ENCODE results near the gene RABIF. TPM values are rescaled to one million over a fixed set of nuclear protein-coding genes. Genes with fewer than 3 reads are reported as not detected.

The RABIF gene
- total RNA-seq, 4 donors from 2014 or later = 2.9 to 4.5 (median 3.2) TPM

- H3K9me3 ChIP-seq = no peaks in the 10 kb centered on the region
- WGBS, 2 donors = 76 to 82% methylated on average over 4 of the region's 4 CpGs
- H3K27me3 ChIP-seq = no peaks in the 10 kb centered on the region
- no peak overlapping the region for H3K27ac ChIP-seq
- peaks cover 0 to 18% (median 2%) of the 10 kb centered on the region in 4 donors for H3K4me1 ChIP-seq
- TF ChIP-seq POLR2A (IDR thresholded peaks at IDR 0.05) (no peak), CTCF (IDR thresholded peaks at IDR 0.05) (no peak), EP300 (IDR thresholded peaks at IDR 0.05) (no peak)
- H3K4me3 ChIP-seq = no peak overlapping the region
- DNase-seq (ENCODE audit: low spot score in 2 of 2) = no peak
- H3K36me3 ChIP-seq = peaks cover 0 to 43% (median 3%) of the 10 kb centered on the region in 3 donors
These were observed 1.4 kb upstream of the RABIF start for GRCh38 chr1:202890392-202890791.

GRCh38 chr1:202888221-202888530 lies 773 bp downstream of the RABIF start:
- H3K4me1 ChIP-seq = peaks cover 0 to 18% (median 2%) of the 10 kb centered on the region in 4 donors
- peak overlapping the region; percentile 87 to 97 (median 92) for H3K27ac ChIP-seq
- DNase-seq (ENCODE audit: low spot score in 2 of 2) = peak in 1 of 2 donors; percentile 9
- H3K4me3 ChIP-seq = peak overlapping the region; percentile 72 to 92 (median 82)
- peaks cover 0 to 20% (median 3%) of the 10 kb centered on the region in 3 donors for H3K36me3 ChIP-seq
- no peaks in the 10 kb centered on the region for H3K9me3 ChIP-seq
- WGBS, 2 donors = 1 to 4% methylated on average over 10 of the region's 10 CpGs
- no peaks in the 10 kb centered on the region for H3K27me3 ChIP-seq
- TF ChIP-seq CTCF (IDR thresholded peaks at IDR 0.05) = no peak
- TF ChIP-seq EP300 (IDR thresholded peaks at IDR 0.05) = no peak
- TF ChIP-seq POLR2A (IDR thresholded peaks at IDR 0.05) = no peak

GRCh38 chr1:202880961-202881460 lies 7.9 kb downstream of the RABIF start:
- Histone ChIP-seq H3K9me3 (no peaks in the 10 kb centered on the region), H3K27ac (no peak overlapping the region), H3K4me3 (no peak overlapping the region), H3K4me1 (no peaks in the 10 kb centered on the region), H3K36me3 (peaks cover 0 to 42% (median 0%) of the 10 kb centered on the region in 3 donors), H3K27me3 (no peaks in the 10 kb centered on the region)
- no peak for TF ChIP-seq POLR2A (IDR thresholded peaks at IDR 0.05)
- TF ChIP-seq EP300 (IDR thresholded peaks at IDR 0.05) = no peak
- no peak for TF ChIP-seq CTCF (IDR thresholded peaks at IDR 0.05)
- 89 to 90% methylated on average over 10 of the region's 10 CpGs for WGBS, 2 donors
- DNase-seq (ENCODE audit: low spot score in 2 of 2) = no peak

GRCh38 chr1:202880062-202880461 lies 8.9 kb downstream of the RABIF start:
- no peaks in the 10 kb centered on the region for H3K9me3 ChIP-seq
- H3K27ac ChIP-seq = no peak overlapping the region
- no peaks in the 10 kb centered on the region for H3K4me1 ChIP-seq
- DNase-seq (ENCODE audit: low spot score in 2 of 2) = no peak
- no peak overlapping the region for H3K4me3 ChIP-seq
- H3K27me3 ChIP-seq = no peaks in the 10 kb centered on the region
- H3K36me3 ChIP-seq = peaks cover 0 to 42% (median 0%) of the 10 kb centered on the region in 3 donors
- no peak for TF ChIP-seq EP300 (IDR thresholded peaks at IDR 0.05)
- no peak for TF ChIP-seq CTCF (IDR thresholded peaks at IDR 0.05)
- TF ChIP-seq POLR2A (IDR thresholded peaks at IDR 0.05) = no peak

- Histone ChIP-seq H3K36me3 (peaks cover 0 to 42% (median 0%) of the 10 kb centered on the region in 3 donors), H3K27me3 (no peaks in the 10 kb centered on the region), H3K4me1 (no peaks in the 10 kb centered on the region), H3K4me3 (no peak overlapping the region), H3K9me3 (no peaks in the 10 kb centered on the region), H3K27ac (no peak overlapping the region)
- TF ChIP-seq CTCF (IDR thresholded peaks at IDR 0.05) (no peak), EP300 (IDR thresholded peaks at IDR 0.05) (no peak), POLR2A (IDR thresholded peaks at IDR 0.05) (no peak)
- no peak for DNase-seq (ENCODE audit: low spot score in 2 of 2)
- 93 to 98% methylated on average over 1 of the region's 1 CpG for WGBS, 2 donors
These were observed 9.8 kb downstream of the RABIF start for GRCh38 chr1:202879128-202879527.

Data from tibial nerve (tissue), 4 donors.